ENCODE results near the gene ERCC3. TPM values are rescaled to one million over a fixed set of nuclear protein-coding genes. Genes with fewer than 3 reads are reported as not detected.
"Not testable (repeated sequence)": the region's sequence is repeated elsewhere in the genome, so short reads cannot be mapped to it uniquely, and the experiment has no call there.

The ERCC3 gene
- total and polyA plus RNA-seq, 2 donors (not counting 1 experiment from before 2014, with no cell fraction given) = 37.7 to 38.2 TPM

- Histone ChIP-seq H3K36me3 (ENCODE audit: control insufficient read depth, insufficient read depth, low read length) (no peaks in the 10 kb centered on the region), H4K20me1 (ENCODE audit: control insufficient read depth, extremely low read depth, insufficient read depth, low read length) (no peaks in the 10 kb centered on the region), H3K27ac (ENCODE audit: insufficient read depth, low read length) (no peak overlapping the region), H2AFZ (ENCODE audit: low read length) (no peak overlapping the region), H3K9me3 (ENCODE audit: control insufficient read depth, insufficient read depth, low read depth, low read length) (no peaks in the 10 kb centered on the region), H3K4me2 (ENCODE audit: extremely low read depth, insufficient read depth, low read length) (no peak overlapping the region), H3K4me3 (replicated peaks in 1 of 4; ENCODE audit: control extremely low read depth in 1 of 4, insufficient read depth in 1 of 4, low read depth in 3 of 4, low read length in 4 of 4) (no peak overlapping the region), H3K9ac (ENCODE audit: insufficient read depth, low read length) (no peak overlapping the region), H3K4me1 (ENCODE audit: control insufficient read depth, extremely low read depth, insufficient read depth, low read length) (no peaks in the 10 kb centered on the region), H3K27me3 (ENCODE audit: control insufficient read depth, insufficient read depth, low read length) (peaks cover 40% of the 10 kb centered on the region), H3K79me2 (ENCODE audit: control insufficient read depth, insufficient read depth, low read length) (no peaks in the 10 kb centered on the region)
- DNase-seq (ENCODE audit: low read depth in 2 of 2) = no peak
- no peak for TF ChIP-seq CTCF (conservative IDR thresholded peaks at IDR 0.05 in 1 of 2, IDR thresholded peaks at IDR 0.05 in 1 of 2; ENCODE audit: low read depth in 1 of 2, low read length in 2 of 2)
- no peak for TF ChIP-seq EZH2 (IDR thresholded peaks at IDR 0.05; ENCODE audit: low read length, missing control alignments)
Measured at GRCh38 chr2:127216593-127216992, 77.4 kb downstream of the ERCC3 start.

- H3K4me3 ChIP-seq (replicated peaks in 1 of 4; ENCODE audit: control extremely low read depth in 1 of 4, insufficient read depth in 1 of 4, low read depth in 3 of 4, low read length in 4 of 4) = no peak overlapping the region
- H2AFZ ChIP-seq (ENCODE audit: low read length) = no peak overlapping the region
- no peak for TF ChIP-seq CTCF (conservative IDR thresholded peaks at IDR 0.05 in 1 of 2, IDR thresholded peaks at IDR 0.05 in 1 of 2; ENCODE audit: low read depth in 1 of 2, low read length in 2 of 2)
- TF ChIP-seq EZH2 (IDR thresholded peaks at IDR 0.05; ENCODE audit: low read length, missing control alignments) = no peak
- no peaks in the 10 kb centered on the region for H3K4me1 ChIP-seq (ENCODE audit: control insufficient read depth, extremely low read depth, insufficient read depth, low read length)
- no peaks in the 10 kb centered on the region for H3K9me3 ChIP-seq (ENCODE audit: control insufficient read depth, insufficient read depth, low read depth, low read length)
- no peaks in the 10 kb centered on the region for H4K20me1 ChIP-seq (ENCODE audit: control insufficient read depth, extremely low read depth, insufficient read depth, low read length)
- H3K27me3 ChIP-seq (ENCODE audit: control insufficient read depth, insufficient read depth, low read length) = peaks cover 35% of the 10 kb centered on the region
- H3K79me2 ChIP-seq (ENCODE audit: control insufficient read depth, insufficient read depth, low read length) = no peaks in the 10 kb centered on the region
- no peak for DNase-seq (ENCODE audit: low read depth in 2 of 2)
- H3K36me3 ChIP-seq (ENCODE audit: control insufficient read depth, insufficient read depth, low read length) = no peaks in the 10 kb centered on the region
- H3K4me2 ChIP-seq (ENCODE audit: extremely low read depth, insufficient read depth, low read length) = no peak overlapping the region
- no peak overlapping the region for H3K9ac ChIP-seq (ENCODE audit: insufficient read depth, low read length)
- no peak overlapping the region for H3K27ac ChIP-seq (ENCODE audit: insufficient read depth, low read length)
Measured at GRCh38 chr2:127216095-127216494, 77.8 kb downstream of the ERCC3 start.

GRCh38 chr2:127214201-127214600, 79.7 kb downstream of the ERCC3 start:
- not testable (repeated sequence) for H3K4me3 ChIP-seq (replicated peaks in 1 of 4; ENCODE audit: control extremely low read depth in 1 of 4, insufficient read depth in 1 of 4, low read depth in 3 of 4, low read length in 4 of 4); H3K4me2 ChIP-seq (ENCODE audit: extremely low read depth, insufficient read depth, low read length); H4K20me1 ChIP-seq (ENCODE audit: control insufficient read depth, extremely low read depth, insufficient read depth, low read length); H3K27ac ChIP-seq (ENCODE audit: insufficient read depth, low read length); H3K79me2 ChIP-seq (ENCODE audit: control insufficient read depth, insufficient read depth, low read length); DNase-seq (ENCODE audit: low read depth in 2 of 2); H3K9me3 ChIP-seq (ENCODE audit: control insufficient read depth, insufficient read depth, low read depth, low read length); H2AFZ ChIP-seq (ENCODE audit: low read length); H3K36me3 ChIP-seq (ENCODE audit: control insufficient read depth, insufficient read depth, low read length); H3K9ac ChIP-seq (ENCODE audit: insufficient read depth, low read length); H3K4me1 ChIP-seq (ENCODE audit: control insufficient read depth, extremely low read depth, insufficient read depth, low read length)
- H3K27me3 ChIP-seq (ENCODE audit: control insufficient read depth, insufficient read depth, low read length) = peaks cover 23% of the 10 kb centered on the region
